ENCODE results near the gene PPM1H. TPM values are rescaled to one million over a fixed set of nuclear protein-coding genes. Genes with fewer than 3 reads are reported as not detected.
"Not testable (repeated sequence)": the region's sequence is repeated elsewhere in the genome, so short reads cannot be mapped to it uniquely, and the experiment has no call there.

Gene PPM1H
- polyA plus RNA-seq, 1 donor = 3.7 TPM

GRCh38 chr12:62834406-62834805, 100.5 kb downstream of the PPM1H start:
- no peak for DNase-seq

GRCh38 chr12:62833634-62834033, 101.3 kb downstream of the PPM1H start:
- no peak for DNase-seq

GRCh38 chr12:62832558-62832957, 102.4 kb downstream of the PPM1H start:
- DNase-seq = no peak

GRCh38 chr12:62832027-62832426, 102.9 kb downstream of the PPM1H start:
- no peak for DNase-seq

- no peak for DNase-seq
Measured at GRCh38 chr12:62827855-62828254, 107.1 kb downstream of the PPM1H start.

GRCh38 chr12:62827042-62827441, 107.9 kb downstream of the PPM1H start:
- DNase-seq = no peak

- DNase-seq = peak; percentile 25
Measured at GRCh38 chr12:62817556-62818271, 117.2 kb downstream of the PPM1H start.

GRCh38 chr12:62814243-62814642, 120.7 kb downstream of the PPM1H start:
- DNase-seq = no peak

GRCh38 chr12:62813031-62813829, 121.7 kb downstream of the PPM1H start:
- peak; percentile 65 for DNase-seq

GRCh38 chr12:62811481-62811880, 123.5 kb downstream of the PPM1H start:
- not testable (repeated sequence) for DNase-seq

GRCh38 chr12:62808166-62808879, 126.6 kb downstream of the PPM1H start:
- no peak for DNase-seq

- no peak for DNase-seq
Measured at GRCh38 chr12:62806893-62807292, 128.1 kb downstream of the PPM1H start.

GRCh38 chr12:62806244-62806836, 128.6 kb downstream of the PPM1H start:
- DNase-seq = no peak

- no peak for DNase-seq
Measured at GRCh38 chr12:62805517-62805916, 129.4 kb downstream of the PPM1H start.

GRCh38 chr12:62803756-62804155, 131.2 kb downstream of the PPM1H start:
- no peak for DNase-seq

GRCh38 chr12:62802984-62803383, 132.0 kb downstream of the PPM1H start:
- DNase-seq = no peak

- no peak for DNase-seq
Measured at GRCh38 chr12:62802321-62802720, 132.6 kb downstream of the PPM1H start.

GRCh38 chr12:62801796-62802195, 133.2 kb downstream of the PPM1H start:
- DNase-seq = no peak

- no peak for DNase-seq
Measured at GRCh38 chr12:62800707-62801400, 134.1 kb downstream of the PPM1H start.

- DNase-seq = no peak
Measured at GRCh38 chr12:62799766-62800406, 135.1 kb downstream of the PPM1H start.

- peak; percentile 77 for DNase-seq
Measured at GRCh38 chr12:62799126-62799736, 135.7 kb downstream of the PPM1H start.

Measured in hindlimb muscle (tissue), 1 donor.